Adrenal gland (tissue), 12 donors: Measurements from ENCODE around the gene ATF5. TPM values are rescaled to one million over a fixed set of nuclear protein-coding genes. Genes with fewer than 3 reads are reported as not detected.

Source experiments
- DNase-seq, 7 donors: peaks; one replicate each; pipeline ENCODE4 v3.0.0-alpha.2; 2019 to 2020
- H3K27ac ChIP-seq, 5 donors: fragments of 200-600 bp; sonication (generic) in 4 of 5; 1 replicate in 3 of 5; 2 replicates in 2 of 5; pipeline versions ENCODE4 v1.5.1 to v1.8.0; 2016 to 2020; ENCODE audit warnings: mild to moderate bottlenecking in 1 of 5
- H3K27me3 ChIP-seq: fragments of 200-600 bp; 2 replicates; pipeline ENCODE4 v1.8.0; 2021
- H3K36me3 ChIP-seq, 2 donors: fragments of 200-600 bp; replicated peaks in 1 of 2; 1 replicate in 1 of 2; 2 replicates in 1 of 2; pipeline versions ENCODE4 v1.5.1 to v1.8.0; 2018 to 2022
- H3K4me1 ChIP-seq, 2 donors: fragments of 200-600 bp; replicated peaks in 1 of 2; 1 replicate in 1 of 2; 2 replicates in 1 of 2; pipeline versions ENCODE4 v1.5.1 to v1.8.0; 2018 to 2021
- H3K4me3 ChIP-seq, 4 donors: fragments of 200-600 bp; sonication (generic) in 3 of 4; one replicate each; pipeline ENCODE4 v1.5.1; 2016 to 2018
- H3K9me3 ChIP-seq, 3 donors: fragments of 200-600 bp; sonication (generic) in 1 of 3; replicated peaks in 1 of 3; 1 replicate in 2 of 3; 2 replicates in 1 of 3; pipeline versions ENCODE4 v1.5.1 to v1.8.0; 2016 to 2021
- POLR2A ChIP-seq, 2 donors: fragments of 450-650 bp; IDR thresholded peaks; one replicate each; pipeline ENCODE4 v1.6.1; 2017; ENCODE audit warnings: antibody characterized with exemption in 2 of 2, mild to moderate bottlenecking in 2 of 2, moderate library complexity in 1 of 2
- whole genome bisulfite sequencing, 4 donors: extraction: QIAGEN DNeasy Blood & Tissue Kit in 2 of 4; methylation state at CpG; one replicate each; pipeline versions ENCODE4 v1.1.5 to v1.1.7; 2013 to 2017; 5-methylcytosine and 5-hydroxymethylcytosine counted together
- intact Hi-C, 2 donors: fragments of 100-400 bp; cut with DNase I; formaldehyde crosslinking; loops; one replicate each; pipeline versions ENCODE4 v1.14.1 to v1.15.0; 2022 to 2023
- polyA plus RNA-seq, 3 donors: library from polyadenylated mRNA; stranded (reverse); fragments of 200-250 nt in 2 of 3; fragments of 350-450 nt in 1 of 3; fragmentation: Illumina TruSeq in 1 of 3; extraction: RNeasy Lipid Tissue Mini Kit (QIAGEN cat#74804) in 1 of 3; gene quantifications; one replicate each; pipeline ENCODE4 v1.2.3, GENCODE V29; 2013 to 2014
- total RNA-seq, 9 donors: library from RNA; depleted of rRNA in 4 of 9; stranded (reverse); fragments of >200 nt in 4 of 9; fragments of 120-200 nt in 1 of 9; fragmentation: NEBNext Ultra II Directional in 1 of 9; extraction: Animal tissue kit (Norgen Biotek cat#: 25700) in 1 of 9; gene quantifications; one replicate each; pipeline versions ENCODE4 v1.1.0 to v1.2.4, GENCODE V29; 2013 to 2023
- TF ChIP-seq, protein P1 (sequence below), 6 experiments: fragments of 450-650 bp in 4 of 6; fragments of 200-600 bp in 2 of 6; sonication (generic) in 1 of 6; IDR thresholded peaks; 1 replicate in 5 of 6; 2 replicates in 1 of 6; pipeline versions ENCODE4 v1.5.1 to v1.8.0; 2016 to 2021; ENCODE audit warnings: antibody characterized with exemption in 6 of 6, mild to moderate bottlenecking in 2 of 6, moderate library complexity in 1 of 6
- donor health status: healthy with polysubstance abuse.
- donor health status: Bipolar disorder and iron deficiency.
- donor health status: DM: yes; HTN: yes; CAD: no.
- donor health status: DM: no; HTN: no; CAD: no.
- donor health status: DM: no; HTN: no; CAD: no.
- donor health status: DM: yes; HTN: yes; CAD: no.

The ATF5 gene
- total and polyA plus RNA-seq, 12 donors = 14.3 to 114 (median 62.2) TPM

GRCh38 chr19:49907745-49908446, 21.1 kb upstream of the ATF5 start:
- no peak for TF ChIP-seq POLR2A (IDR thresholded peaks at IDR 0.05)
- TF ChIP-seq, protein P1, sequence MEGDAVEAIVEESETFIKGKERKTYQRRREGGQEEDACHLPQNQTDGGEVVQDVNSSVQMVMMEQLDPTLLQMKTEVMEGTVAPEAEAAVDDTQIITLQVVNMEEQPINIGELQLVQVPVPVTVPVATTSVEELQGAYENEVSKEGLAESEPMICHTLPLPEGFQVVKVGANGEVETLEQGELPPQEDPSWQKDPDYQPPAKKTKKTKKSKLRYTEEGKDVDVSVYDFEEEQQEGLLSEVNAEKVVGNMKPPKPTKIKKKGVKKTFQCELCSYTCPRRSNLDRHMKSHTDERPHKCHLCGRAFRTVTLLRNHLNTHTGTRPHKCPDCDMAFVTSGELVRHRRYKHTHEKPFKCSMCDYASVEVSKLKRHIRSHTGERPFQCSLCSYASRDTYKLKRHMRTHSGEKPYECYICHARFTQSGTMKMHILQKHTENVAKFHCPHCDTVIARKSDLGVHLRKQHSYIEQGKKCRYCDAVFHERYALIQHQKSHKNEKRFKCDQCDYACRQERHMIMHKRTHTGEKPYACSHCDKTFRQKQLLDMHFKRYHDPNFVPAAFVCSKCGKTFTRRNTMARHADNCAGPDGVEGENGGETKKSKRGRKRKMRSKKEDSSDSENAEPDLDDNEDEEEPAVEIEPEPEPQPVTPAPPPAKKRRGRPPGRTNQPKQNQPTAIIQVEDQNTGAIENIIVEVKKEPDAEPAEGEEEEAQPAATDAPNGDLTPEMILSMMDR (IDR thresholded peaks at IDR 0.05) = no peak
- Histone ChIP-seq H3K4me1 (peaks cover 0 to 10% of the 10 kb centered on the region in 2 donors), H3K9me3 (no peaks in the 10 kb centered on the region), H3K4me3 (no peak overlapping the region), H3K27ac (no peak overlapping the region), H3K36me3 (peaks cover 0 to 28% of the 10 kb centered on the region in 2 donors), H3K27me3 (no peaks in the 10 kb centered on the region)
- DNase-seq = no peak
- intact Hi-C loops = no loop called here
- WGBS, 4 donors = 90 to 98% (median 94%) methylated on average over 22 to 23 of the region's 23 CpGs

GRCh38 chr19:49908480-49909420, 20.3 kb upstream of the ATF5 start:
- intact Hi-C loops = no loop called here
- TF ChIP-seq POLR2A (IDR thresholded peaks at IDR 0.05) = no peak
- TF ChIP-seq, protein P1 (IDR thresholded peaks at IDR 0.05) = no peak
- DNase-seq = no peak
- H3K4me3 ChIP-seq = no peak overlapping the region
- no peaks in the 10 kb centered on the region for H3K9me3 ChIP-seq
- 95 to 97% (median 96%) methylated on average over 30 to 37 of the region's 37 CpGs for WGBS, 4 donors
- H3K36me3 ChIP-seq = peaks cover 0 to 28% of the 10 kb centered on the region in 2 donors
- peaks cover 0 to 10% of the 10 kb centered on the region in 2 donors for H3K4me1 ChIP-seq
- H3K27me3 ChIP-seq = no peaks in the 10 kb centered on the region
- no peak overlapping the region for H3K27ac ChIP-seq

- H3K36me3 ChIP-seq = peaks cover 0 to 31% of the 10 kb centered on the region in 2 donors
- no peak for DNase-seq
- 88 to 100% (median 96%) methylated on average over 2 to 5 of the region's 5 CpGs for WGBS, 4 donors
Measured at GRCh38 chr19:49910179-49910578, 18.8 kb upstream of the ATF5 start.

More at GRCh38 chr19:49910179-49910578, 18.8 kb upstream of the ATF5 start:
- TF ChIP-seq, protein P1 (IDR thresholded peaks at IDR 0.05) = no peak
- no peak for TF ChIP-seq POLR2A (IDR thresholded peaks at IDR 0.05)
- Histone ChIP-seq H3K4me1 (peaks cover 0 to 10% of the 10 kb centered on the region in 2 donors), H3K27me3 (no peaks in the 10 kb centered on the region), H3K27ac (no peak overlapping the region), H3K4me3 (no peak overlapping the region), H3K9me3 (no peaks in the 10 kb centered on the region)
- intact Hi-C loops = no loop called here
